WTC11 (cell line): ENCODE measurements around the gene SPNS3. TPM values are rescaled to one million over a fixed set of nuclear protein-coding genes. Genes with fewer than 3 reads are reported as not detected.

Experiments used
- ATAC-seq: fragments of 200-7000 bp; cut with Tn5 transposase; 2 replicates; pipeline ENCODE4 v1.10.0; 2021; ENCODE audit warnings: mild to moderate bottlenecking, moderate library complexity
- CTCF ChIA-PET: fragments of 300-600 bp; sonication (Branson Sonifier 250); formaldehyde crosslinking; loops from one replicate; lab custom pipeline; 2021; ENCODE audit warnings: antibody characterized with exemption; lab: Charles Lee
- POLR2A ChIA-PET: fragments of 350-600 bp; sonication (Branson Sonifier 250); formaldehyde crosslinking; loops from one replicate; lab custom pipeline; 2021; ENCODE audit warnings: antibody characterized with exemption; lab: Charles Lee
- DNase-seq: peaks from one replicate; pipeline ENCODE4 v3.0.0; 2021; ENCODE audit warnings: low spot score
- H3K27ac Mint-ChIP-seq: 2 replicates; pipeline ENCODE4 v1.8.0; 2021; ENCODE audit warnings: mixed read lengths
- H3K27me3 Mint-ChIP-seq: 2 replicates; pipeline ENCODE4 v1.8.0; 2021; ENCODE audit warnings: low read depth, mild to moderate bottlenecking, moderate library complexity, mixed read lengths
- H3K36me3 Mint-ChIP-seq: 2 replicates; pipeline ENCODE4 v1.8.0; 2021; ENCODE audit warnings: mixed read lengths
- H3K4me1 Mint-ChIP-seq: 2 replicates; pipeline ENCODE4 v1.8.0; 2022; ENCODE audit warnings: mixed read lengths
- H3K4me3 Mint-ChIP-seq: 2 replicates; pipeline ENCODE4 v1.8.0; 2021; ENCODE audit warnings: mild to moderate bottlenecking, moderate library complexity, mixed read lengths
- H3K9me3 Mint-ChIP-seq: 2 replicates; pipeline ENCODE4 v1.8.0; 2021; ENCODE audit warnings: mixed read lengths
- CDX4 ChIP-seq: fragments of 250-450 bp; sonication (Bioruptor Pico); IDR thresholded peaks from 2 replicates; pipeline ENCODE4 v1.9.0; 2021; ENCODE audit warnings: moderate library complexity, mild to moderate bottlenecking, inconsistent platforms, borderline replicate concordance
- JUN ChIP-seq: sonication (generic); formaldehyde crosslinking; IDR thresholded peaks from 2 replicates; pipeline ENCODE4 v1.8.0; 2023; ENCODE audit warnings: mild to moderate bottlenecking, missing genetic modification reagents
- KAT7 ChIP-seq: sonication (generic); formaldehyde crosslinking; IDR thresholded peaks from 2 replicates; pipeline ENCODE4 v1.8.1; 2023; ENCODE audit warnings: missing genetic modification reagents, mild to moderate bottlenecking, borderline replicate concordance
- MAX ChIP-seq: sonication (generic); formaldehyde crosslinking; IDR thresholded peaks from 2 replicates; pipeline ENCODE4 v1.8.0; 2022; ENCODE audit warnings: mild to moderate bottlenecking, missing genetic modification reagents
- MXD4 ChIP-seq: fragments of 250-450 bp; sonication (Bioruptor Pico); IDR thresholded peaks from 2 replicates; pipeline ENCODE4 v1.8.0; 2021; ENCODE audit warnings: mild to moderate bottlenecking, moderate library complexity, borderline replicate concordance
- MYBL2 ChIP-seq: sonication (generic); formaldehyde crosslinking; IDR thresholded peaks from 2 replicates; pipeline ENCODE4 v1.8.1; 2023; ENCODE audit warnings: mild to moderate bottlenecking, moderate library complexity, missing genetic modification reagents
- NFATC4 ChIP-seq: fragments of 250-450 bp; sonication (Bioruptor Pico); IDR thresholded peaks from 2 replicates; pipeline ENCODE4 v1.9.0; 2021; ENCODE audit warnings: mild to moderate bottlenecking
- NFE2L1 ChIP-seq: sonication (generic); formaldehyde crosslinking; IDR thresholded peaks from 2 replicates; pipeline ENCODE4 v1.8.1; 2023; ENCODE audit warnings: missing genetic modification reagents
- OVOL2 ChIP-seq: fragments of 250-450 bp; sonication (Bioruptor Pico); IDR thresholded peaks from 2 replicates; pipeline ENCODE4 v1.9.0; 2021; ENCODE audit warnings: mild to moderate bottlenecking, borderline replicate concordance
- PRDM15 ChIP-seq: sonication (generic); formaldehyde crosslinking; IDR thresholded peaks from 2 replicates; pipeline ENCODE4 v1.8.0; 2022; ENCODE audit warnings: missing genetic modification reagents
- SMAD4 ChIP-seq: sonication (generic); formaldehyde crosslinking; IDR thresholded peaks from 2 replicates; pipeline ENCODE4 v1.8.0; 2022; ENCODE audit warnings: mild to moderate bottlenecking, missing genetic modification reagents
- TCF7 ChIP-seq: sonication (generic); formaldehyde crosslinking; IDR thresholded peaks from 2 replicates; pipeline ENCODE4 v1.8.0; 2022; ENCODE audit warnings: mild to moderate bottlenecking, low read depth, missing genetic modification reagents, moderate library complexity
- ZNF138 ChIP-seq: sonication (generic); formaldehyde crosslinking; conservative IDR thresholded peaks from 2 replicates; pipeline ENCODE4 v1.8.1; 2022; ENCODE audit warnings: mild to moderate bottlenecking, moderate library complexity, missing genetic modification reagents
- ZNF232 ChIP-seq: sonication (generic); formaldehyde crosslinking; IDR thresholded peaks from 2 replicates; pipeline ENCODE4 v1.8.0; 2022; ENCODE audit warnings: mild to moderate bottlenecking, missing genetic modification reagents
- ZNF423 ChIP-seq: fragments of 250-450 bp; sonication (Bioruptor Pico); IDR thresholded peaks from 2 replicates; pipeline ENCODE4 v2.1.2; 2022; ENCODE audit warnings: mild to moderate bottlenecking, moderate library complexity
- total RNA-seq: library from RNA; stranded (reverse); gene quantifications from 3 replicates; pipeline ENCODE4 v1.2.3, GENCODE V29; 2021
- TF ChIP-seq, protein P1 (sequence below): sonication (generic); formaldehyde crosslinking; IDR thresholded peaks from 2 replicates; pipeline ENCODE4 v1.8.1; 2022; ENCODE audit warnings: low read depth, mild to moderate bottlenecking, moderate library complexity, missing genetic modification reagents, borderline replicate concordance
- TF ChIP-seq, protein P2 (sequence below): fragments of 250-450 bp; sonication (Bioruptor Pico); IDR thresholded peaks from 2 replicates; pipeline ENCODE4 v1.9.0; 2021; ENCODE audit warnings: mild to moderate bottlenecking
- TF ChIP-seq, protein P3 (sequence below): fragments of 250-450 bp; sonication (Bioruptor Pico); IDR thresholded peaks from 2 replicates; pipeline ENCODE4 v2.1.2; 2022; ENCODE audit warnings: mild to moderate bottlenecking, moderate library complexity
- TF ChIP-seq, protein P4 (sequence below): sonication (generic); formaldehyde crosslinking; IDR thresholded peaks from 2 replicates; pipeline ENCODE4 v1.8.1; 2023; ENCODE audit warnings: mild to moderate bottlenecking, missing genetic modification reagents
- TF ChIP-seq, protein P5 (sequence below): sonication (generic); formaldehyde crosslinking; conservative IDR thresholded peaks from 2 replicates; pipeline ENCODE4 v1.8.1; 2023; ENCODE audit warnings: mild to moderate bottlenecking, low read depth, missing genetic modification reagents, moderate library complexity

SPNS3 gene
- total RNA-seq, 1 experiment from 2014 or later, result not detected

DNA sequence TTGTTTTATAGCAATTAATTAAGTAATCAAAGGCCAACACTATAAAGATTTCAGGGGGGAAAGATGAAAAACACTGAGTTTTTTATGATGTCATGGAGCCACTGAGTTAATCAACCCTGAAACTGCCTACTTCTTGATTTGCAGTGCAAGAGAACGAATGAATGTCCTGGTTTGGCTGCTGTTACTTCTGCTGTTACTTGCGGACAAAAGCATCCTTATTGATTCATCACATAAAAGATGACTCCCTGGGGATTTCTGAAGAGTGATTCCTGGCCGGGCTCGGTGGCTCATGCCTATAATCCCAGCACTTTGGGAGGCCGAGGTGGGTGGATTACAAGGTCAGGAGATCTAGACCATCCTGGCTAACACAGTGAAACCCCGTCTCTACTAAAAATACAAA lies 10.9 kb upstream of the SPNS3 start:
- no peaks in the 10 kb centered on the region for H3K36me3 Mint-ChIP-seq
- H3K9me3 Mint-ChIP-seq, result no peaks in the 10 kb centered on the region
- H3K27me3 Mint-ChIP-seq, result peaks cover 2% of the 10 kb centered on the region; the same call in 1 of the 2 replicates
- TF ChIP-seq JUN (CRISPR knock-in tag) (no peak), OVOL2 (no peak), KAT7 (CRISPR knock-in tag) (no peak), PRDM15 (CRISPR knock-in tag) (no peak), ZNF232 (CRISPR knock-in tag) (no peak), ZNF423 (CRISPR knock-in tag) (no peak), MAX (no peak), CDX4 (CRISPR knock-in tag) (no peak), ZNF138 (CRISPR knock-in tag) (no peak), SMAD4 (CRISPR knock-in tag) (no peak), TCF7 (no peak), NFATC4 (CRISPR knock-in tag) (no peak), NFE2L1 (CRISPR knock-in tag) (no peak), MXD4 (CRISPR knock-in tag) (no peak)
- TF ChIP-seq, protein P1, sequence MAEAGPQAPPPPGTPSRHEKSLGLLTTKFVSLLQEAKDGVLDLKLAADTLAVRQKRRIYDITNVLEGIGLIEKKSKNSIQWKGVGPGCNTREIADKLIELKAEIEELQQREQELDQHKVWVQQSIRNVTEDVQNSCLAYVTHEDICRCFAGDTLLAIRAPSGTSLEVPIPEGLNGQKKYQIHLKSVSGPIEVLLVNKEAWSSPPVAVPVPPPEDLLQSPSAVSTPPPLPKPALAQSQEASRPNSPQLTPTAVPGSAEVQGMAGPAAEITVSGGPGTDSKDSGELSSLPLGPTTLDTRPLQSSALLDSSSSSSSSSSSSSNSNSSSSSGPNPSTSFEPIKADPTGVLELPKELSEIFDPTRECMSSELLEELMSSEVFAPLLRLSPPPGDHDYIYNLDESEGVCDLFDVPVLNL (CRISPR knock-in tag), result no peak
- TF ChIP-seq, protein P2, sequence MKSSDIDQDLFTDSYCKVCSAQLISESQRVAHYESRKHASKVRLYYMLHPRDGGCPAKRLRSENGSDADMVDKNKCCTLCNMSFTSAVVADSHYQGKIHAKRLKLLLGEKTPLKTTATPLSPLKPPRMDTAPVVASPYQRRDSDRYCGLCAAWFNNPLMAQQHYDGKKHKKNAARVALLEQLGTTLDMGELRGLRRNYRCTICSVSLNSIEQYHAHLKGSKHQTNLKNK (CRISPR knock-in tag), result no peak
- TF ChIP-seq, protein P3, sequence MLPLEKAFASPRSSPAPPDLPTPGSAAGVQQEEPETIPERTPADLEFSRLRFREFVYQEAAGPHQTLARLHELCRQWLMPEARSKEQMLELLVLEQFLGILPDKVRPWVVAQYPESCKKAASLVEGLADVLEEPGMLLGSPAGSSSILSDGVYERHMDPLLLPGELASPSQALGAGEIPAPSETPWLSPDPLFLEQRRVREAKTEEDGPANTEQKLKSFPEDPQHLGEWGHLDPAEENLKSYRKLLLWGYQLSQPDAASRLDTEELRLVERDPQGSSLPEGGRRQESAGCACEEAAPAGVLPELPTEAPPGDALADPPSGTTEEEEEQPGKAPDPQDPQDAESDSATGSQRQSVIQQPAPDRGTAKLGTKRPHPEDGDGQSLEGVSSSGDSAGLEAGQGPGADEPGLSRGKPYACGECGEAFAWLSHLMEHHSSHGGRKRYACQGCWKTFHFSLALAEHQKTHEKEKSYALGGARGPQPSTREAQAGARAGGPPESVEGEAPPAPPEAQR, result no peak
- ATAC-seq, result no peak
- H3K4me3 Mint-ChIP-seq, result no peak overlapping the region
- H3K4me1 Mint-ChIP-seq, result no peaks in the 10 kb centered on the region
- no peak for DNase-seq
- POLR2A ChIA-PET, result interaction anchor here (0.7 kb wide), 1 partner anchor 88 kb away, joined by 3 read pairs; no protein-coding TSS in a partner anchor
- CTCF ChIA-PET, result interaction anchor here (0.6 to 4.0 kb wide), 7 partner anchors 54 to 585 kb away, joined by 3 to 57 read pairs (median 4); partner anchors contain the start of gene GGT6
- H3K27ac Mint-ChIP-seq, result no peak overlapping the region

DNA sequence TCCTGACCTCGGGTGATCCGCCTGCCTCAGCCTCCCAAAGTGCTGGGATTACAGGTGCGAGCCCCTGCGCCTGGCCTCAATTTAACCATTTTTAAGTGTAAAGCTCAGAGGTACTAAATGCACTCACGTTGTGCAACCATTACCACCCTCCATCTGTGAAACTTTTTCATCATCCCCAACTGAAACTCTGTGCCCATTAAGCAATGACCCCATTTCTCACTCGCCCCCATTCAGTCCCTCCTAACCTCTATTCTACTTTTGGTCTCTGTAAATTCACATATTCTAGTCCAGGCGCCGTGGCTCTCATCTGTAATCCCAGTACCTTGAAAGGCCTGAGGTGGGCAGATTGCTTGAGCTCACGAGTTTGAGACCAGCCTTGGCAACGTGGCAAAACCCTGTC lies 8.3 kb upstream of the SPNS3 start:
- Mint-ChIP-seq H3K4me3 (no peak overlapping the region), H3K27ac (0 out of 2 replicates have a peak overlapping the region, but pooled peaks have one; percentile 25), H3K27me3 (peaks cover 2% of the 10 kb centered on the region; the same call in 1 of the 2 replicates), H3K36me3 (no peaks in the 10 kb centered on the region), H3K9me3 (no peaks in the 10 kb centered on the region), H3K4me1 (no peaks in the 10 kb centered on the region)
- DNase-seq (no peak), ATAC-seq (no peak)
- ChIA-PET CTCF (no interaction called here), POLR2A (no interaction called here)
- no peak for TF ChIP-seq PRDM15 (CRISPR knock-in tag)
- TF ChIP-seq KAT7 (CRISPR knock-in tag), result no peak
- TF ChIP-seq, protein P4, sequence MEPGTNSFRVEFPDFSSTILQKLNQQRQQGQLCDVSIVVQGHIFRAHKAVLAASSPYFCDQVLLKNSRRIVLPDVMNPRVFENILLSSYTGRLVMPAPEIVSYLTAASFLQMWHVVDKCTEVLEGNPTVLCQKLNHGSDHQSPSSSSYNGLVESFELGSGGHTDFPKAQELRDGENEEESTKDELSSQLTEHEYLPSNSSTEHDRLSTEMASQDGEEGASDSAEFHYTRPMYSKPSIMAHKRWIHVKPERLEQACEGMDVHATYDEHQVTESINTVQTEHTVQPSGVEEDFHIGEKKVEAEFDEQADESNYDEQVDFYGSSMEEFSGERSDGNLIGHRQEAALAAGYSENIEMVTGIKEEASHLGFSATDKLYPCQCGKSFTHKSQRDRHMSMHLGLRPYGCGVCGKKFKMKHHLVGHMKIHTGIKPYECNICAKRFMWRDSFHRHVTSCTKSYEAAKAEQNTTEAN (CRISPR knock-in tag), result no peak
- TF ChIP-seq MYBL2 (CRISPR knock-in tag), result no peak
- TF ChIP-seq, protein P5, sequence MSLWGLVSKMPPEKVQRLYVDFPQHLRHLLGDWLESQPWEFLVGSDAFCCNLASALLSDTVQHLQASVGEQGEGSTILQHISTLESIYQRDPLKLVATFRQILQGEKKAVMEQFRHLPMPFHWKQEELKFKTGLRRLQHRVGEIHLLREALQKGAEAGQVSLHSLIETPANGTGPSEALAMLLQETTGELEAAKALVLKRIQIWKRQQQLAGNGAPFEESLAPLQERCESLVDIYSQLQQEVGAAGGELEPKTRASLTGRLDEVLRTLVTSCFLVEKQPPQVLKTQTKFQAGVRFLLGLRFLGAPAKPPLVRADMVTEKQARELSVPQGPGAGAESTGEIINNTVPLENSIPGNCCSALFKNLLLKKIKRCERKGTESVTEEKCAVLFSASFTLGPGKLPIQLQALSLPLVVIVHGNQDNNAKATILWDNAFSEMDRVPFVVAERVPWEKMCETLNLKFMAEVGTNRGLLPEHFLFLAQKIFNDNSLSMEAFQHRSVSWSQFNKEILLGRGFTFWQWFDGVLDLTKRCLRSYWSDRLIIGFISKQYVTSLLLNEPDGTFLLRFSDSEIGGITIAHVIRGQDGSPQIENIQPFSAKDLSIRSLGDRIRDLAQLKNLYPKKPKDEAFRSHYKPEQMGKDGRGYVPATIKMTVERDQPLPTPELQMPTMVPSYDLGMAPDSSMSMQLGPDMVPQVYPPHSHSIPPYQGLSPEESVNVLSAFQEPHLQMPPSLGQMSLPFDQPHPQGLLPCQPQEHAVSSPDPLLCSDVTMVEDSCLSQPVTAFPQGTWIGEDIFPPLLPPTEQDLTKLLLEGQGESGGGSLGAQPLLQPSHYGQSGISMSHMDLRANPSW (CRISPR knock-in tag), result no peak
